ENCODE measurements around the gene FGR.
"Not testable (repeated sequence)": the region's sequence is repeated elsewhere in the genome, so short reads cannot be mapped to it uniquely, and the experiment has no call there.

FGR gene

GRCh38 chr1:27634177-27634984, 604 bp downstream of the FGR start:
- no peak for DNase-seq (ENCODE audit: low spot score)

DNA sequence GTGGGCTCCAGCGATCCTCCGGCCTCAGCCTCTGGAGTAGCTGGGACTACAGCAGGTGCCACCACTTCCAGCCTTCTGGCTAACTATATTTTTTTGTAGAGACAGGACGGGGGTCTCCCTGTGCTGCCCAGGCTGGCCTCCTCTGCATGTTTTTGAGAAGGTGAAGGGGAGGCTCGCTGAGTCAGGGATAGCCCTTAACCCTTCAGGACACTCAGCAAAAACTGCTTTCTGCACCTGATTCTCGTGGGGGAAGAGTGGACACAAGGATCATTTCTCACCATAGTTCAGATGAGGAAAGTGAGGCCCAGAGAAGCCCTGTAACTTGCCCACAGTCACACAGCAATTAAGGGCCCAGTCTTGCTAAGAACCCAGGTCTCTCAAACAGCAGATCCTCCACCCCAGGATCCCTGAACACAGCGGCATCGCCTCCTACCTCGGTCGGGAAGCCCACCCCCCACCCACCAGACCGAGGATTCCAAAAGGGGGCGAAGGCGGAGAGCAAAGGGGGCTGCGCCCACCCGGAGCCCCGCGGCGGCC, 1.3 kb downstream of the FGR start:
- no peak for DNase-seq (ENCODE audit: low spot score)

- DNase-seq (ENCODE audit: low spot score) = no peak
Measured at GRCh38 chr1:27633298-27633610, 1.7 kb downstream of the FGR start.

DNA sequence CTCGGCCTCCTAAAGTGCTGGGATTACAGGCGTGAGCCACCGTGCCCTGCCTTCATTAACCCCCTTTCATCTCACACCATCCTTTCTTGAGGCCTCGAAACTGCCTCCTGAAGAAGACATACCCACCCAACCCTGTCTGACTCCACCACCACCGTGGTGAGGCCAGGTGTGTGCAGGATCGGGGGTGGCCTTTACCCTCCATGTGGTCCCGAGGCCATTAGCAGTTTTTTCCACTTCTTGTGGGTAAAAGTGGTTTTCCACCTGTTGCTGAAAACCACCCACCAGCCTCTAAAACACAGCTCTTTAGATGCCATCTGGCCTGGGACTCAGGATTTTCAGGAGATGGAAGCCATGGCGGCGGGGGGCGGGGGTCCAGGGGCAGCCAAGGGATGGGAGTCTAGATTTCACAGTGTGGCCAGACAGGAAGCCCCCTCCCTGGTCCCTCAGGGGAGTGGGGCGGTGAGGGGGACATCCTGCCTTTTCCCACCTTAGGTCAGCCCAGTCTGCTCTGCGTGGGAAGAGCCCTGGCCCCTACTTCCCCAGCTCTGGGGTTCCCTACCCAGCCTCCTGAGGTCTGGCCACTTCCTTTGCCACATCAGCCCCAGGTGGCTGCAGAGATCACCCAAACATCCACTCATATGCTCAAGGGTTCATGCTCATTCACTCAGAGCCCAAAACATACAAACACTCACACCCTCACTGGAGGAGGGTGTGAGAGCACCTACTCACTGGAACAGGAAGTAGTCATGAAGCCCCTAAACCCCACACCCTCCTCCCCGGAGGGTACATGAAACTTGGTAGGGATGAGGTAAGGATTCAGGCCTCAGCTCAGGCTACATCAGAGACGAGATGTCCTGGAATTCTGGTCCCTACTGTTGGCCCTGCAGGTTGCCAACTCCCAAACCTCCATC, 2.3 kb downstream of the FGR start:
- no peak for DNase-seq (ENCODE audit: low spot score)

- no peak for DNase-seq (ENCODE audit: low spot score)
Measured at GRCh38 chr1:27630859-27631491, 4.0 kb downstream of the FGR start.

- no peak for DNase-seq (ENCODE audit: low spot score)
Measured at GRCh38 chr1:27628712-27629111, 6.3 kb downstream of the FGR start.

DNA sequence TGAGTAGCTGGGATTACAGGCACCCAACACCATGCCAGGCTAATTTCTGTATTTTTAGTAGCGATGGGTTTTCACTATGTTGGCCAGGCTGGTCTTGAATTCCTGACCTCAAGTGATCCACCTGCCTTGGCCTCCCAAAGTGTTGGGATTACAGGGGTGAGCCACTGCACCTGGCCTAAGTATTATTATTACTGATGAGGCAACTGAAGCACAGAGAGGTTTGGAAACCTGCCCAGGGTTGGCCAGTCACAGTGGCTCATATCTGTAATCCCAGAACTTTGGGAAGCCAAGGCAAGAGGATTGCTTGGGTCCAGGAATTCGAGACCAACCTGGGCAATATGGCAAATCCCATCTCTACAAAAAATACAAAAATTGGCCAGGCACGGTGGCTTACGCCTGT, 7.3 kb downstream of the FGR start:
- DNase-seq (ENCODE audit: low spot score) = not testable (repeated sequence)

GRCh38 chr1:27627061-27627460, 7.9 kb downstream of the FGR start:
- DNase-seq (ENCODE audit: low spot score) = no peak

DNA sequence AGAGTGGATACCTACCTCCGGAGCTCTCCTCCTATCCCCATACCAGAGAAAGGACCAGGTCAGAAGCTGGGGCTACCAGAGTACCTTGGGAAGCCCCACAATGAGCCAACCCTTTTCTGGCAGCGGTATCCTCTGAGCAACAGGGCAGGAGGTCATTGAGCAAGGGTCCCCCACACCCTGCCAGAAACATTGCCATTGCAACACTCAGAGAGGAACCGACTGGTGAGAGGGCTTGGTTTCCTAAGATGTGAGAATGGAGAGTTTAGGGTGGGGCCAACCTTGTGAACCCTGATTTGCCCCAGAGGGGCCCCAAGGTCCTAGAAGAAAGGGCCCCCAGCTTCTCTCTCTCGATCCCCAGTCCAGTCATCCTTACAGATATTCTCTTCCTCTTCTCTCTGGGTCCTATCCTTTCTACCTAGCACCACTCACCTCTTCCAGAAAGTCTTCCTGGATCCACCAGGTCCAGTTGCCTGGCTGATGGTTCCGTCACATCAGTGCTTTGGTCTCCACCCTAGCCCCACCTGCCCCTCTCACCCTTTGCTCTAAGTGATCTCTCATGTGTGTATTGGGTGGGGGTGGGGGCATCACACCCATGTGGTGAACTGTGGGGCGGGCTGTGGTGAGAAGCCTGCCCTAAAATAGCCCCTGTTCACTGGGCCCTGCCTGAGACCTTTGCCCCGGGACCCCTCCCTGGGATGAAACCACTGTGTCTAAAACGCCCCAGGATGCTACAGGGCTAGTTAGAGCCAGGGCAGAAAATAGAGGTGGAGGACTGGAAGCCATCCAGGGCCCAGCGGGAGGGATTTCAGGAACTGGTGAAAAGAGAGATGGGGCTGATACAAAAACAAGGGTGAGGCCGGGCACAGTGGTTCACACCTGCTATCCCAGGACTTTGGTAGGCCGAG, 8.7 kb downstream of the FGR start:
- DNase-seq (ENCODE audit: low spot score) = no peak

GRCh38 chr1:27624467-27625178, 10.4 kb downstream of the FGR start:
- DNase-seq (ENCODE audit: low spot score) = no peak

GRCh38 chr1:27623327-27624212, 11.4 kb downstream of the FGR start:
- no peak for DNase-seq (ENCODE audit: low spot score)

- DNase-seq (ENCODE audit: low spot score) = no peak
Measured at GRCh38 chr1:27622828-27623227, 12.2 kb downstream of the FGR start.

- DNase-seq (ENCODE audit: low spot score) = no peak
Measured at GRCh38 chr1:27621051-27621920, 13.7 kb downstream of the FGR start.

DNA sequence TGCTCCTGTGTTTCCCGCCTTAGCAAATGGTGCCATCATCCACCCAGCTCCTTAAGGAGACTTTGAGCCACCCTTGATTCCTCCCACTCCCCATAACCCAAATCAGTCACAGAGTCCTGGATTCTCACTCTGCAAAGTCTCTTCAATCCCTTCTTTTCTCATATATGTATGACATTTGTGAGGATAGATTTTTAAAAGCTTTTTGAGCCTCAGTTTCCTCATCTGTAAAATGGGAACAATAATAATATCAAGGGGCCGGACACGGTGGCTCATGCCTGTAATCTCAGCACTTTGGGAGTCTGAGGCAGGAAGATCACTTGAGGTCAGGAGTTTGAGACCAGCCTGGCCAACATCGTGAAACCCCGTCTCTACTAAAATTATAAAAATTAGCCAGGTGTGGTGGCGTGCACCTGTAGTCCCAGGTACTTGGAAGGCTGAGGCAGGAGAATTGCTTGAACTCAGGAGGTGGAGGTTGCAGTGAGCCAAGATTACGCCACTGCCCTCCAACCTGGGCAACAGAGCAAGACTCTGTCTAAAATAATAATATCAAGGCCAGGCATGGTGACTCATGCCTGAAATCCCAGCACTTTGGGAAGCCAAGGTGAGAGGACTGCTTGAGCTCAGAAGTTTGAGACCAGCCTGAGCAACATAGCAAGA, 15.1 kb downstream of the FGR start:
- not testable (repeated sequence) for DNase-seq (ENCODE audit: low spot score)

- no peak for DNase-seq (ENCODE audit: low spot score)
Measured at GRCh38 chr1:27618341-27619082, 16.5 kb downstream of the FGR start.

DNA sequence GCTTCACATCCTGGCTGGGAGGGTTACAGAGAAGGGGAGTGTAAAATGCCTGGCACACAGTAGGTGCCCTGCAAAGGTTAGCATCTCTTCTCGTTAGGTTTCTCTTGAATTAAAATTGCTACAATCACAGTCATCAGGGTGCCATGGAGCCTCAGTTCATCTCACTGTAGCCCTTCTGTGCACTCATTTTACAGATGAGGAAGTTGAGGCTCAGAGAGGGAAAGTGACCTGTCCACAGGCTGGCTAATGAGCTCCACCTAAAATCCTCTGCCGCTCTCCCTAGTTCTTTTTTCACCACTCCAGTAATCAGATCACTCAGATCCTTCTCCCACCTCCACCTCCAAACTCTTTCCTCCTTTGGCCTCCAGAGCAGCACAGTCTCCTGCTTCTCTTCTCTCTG, 17.6 kb downstream of the FGR start:
- no peak for DNase-seq (ENCODE audit: low spot score)

DNA sequence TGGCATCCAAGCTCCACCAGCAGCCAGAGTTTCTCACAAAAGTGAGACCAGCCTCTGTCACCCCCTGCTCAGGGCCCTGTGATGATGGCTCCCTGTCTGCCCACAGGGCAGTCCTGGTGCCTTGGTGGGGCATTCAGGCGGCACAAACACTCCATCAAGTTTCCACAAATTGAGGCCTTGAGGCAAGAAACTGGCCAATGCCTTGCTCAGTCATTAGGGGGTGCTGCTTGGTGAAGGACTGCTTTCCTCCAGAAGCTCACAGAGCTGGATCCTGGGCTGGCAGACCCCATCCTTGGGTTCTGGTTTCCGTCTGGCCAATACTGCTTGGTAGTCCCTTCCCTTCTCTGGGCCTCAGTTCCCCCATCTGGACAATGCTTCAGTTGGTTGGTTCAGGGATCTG, 18.5 kb downstream of the FGR start:
- no peak for DNase-seq (ENCODE audit: low spot score)

Data from pons (tissue), 1 donor.